Right lung (tissue), 5 donors: ENCODE results near the gene SYNGR2. TPM values are rescaled to one million over a fixed set of nuclear protein-coding genes. Genes with fewer than 3 reads are reported as not detected.
A peak's percentile ranks its signal among the peaks of the same experiment; 100 is the strongest.

ENCODE experiments used
- DNase-seq, 2 donors: peaks; one replicate each; pipeline ENCODE4 v3.0.0-alpha.2; 2013
- polyA plus RNA-seq, 5 donors: library from polyadenylated mRNA; unstranded; fragments of 120-200 nt; gene quantifications; one replicate each; pipeline versions ENCODE4 v1.2.1 to v1.2.3, GENCODE V29; 2013; ENCODE audit warnings: inconsistent platforms in 1 of 5, low replicate concordance in 1 of 5; ENCODE audit not compliant: insufficient read length in 5 of 5, insufficient read depth in 1 of 5

Gene SYNGR2
- polyA plus RNA-seq, 5 donors: 39.1 to 67.7 (median 43.5) TPM

GRCh38 chr17:78186692-78187595 lies 18.6 kb downstream of the SYNGR2 start, which contains the start of the genes AFMID and TK1:
AFMID (plus strand) TSS chr17:78187362; CDS start chr17:78187371, 9 bp downstream.
TK1 (minus strand) TSS chr17:78187052; CDS start chr17:78186994, 58 bp downstream.
- DNase-seq: peak; percentile 94 to 96

- DNase-seq: no peak
Measured at GRCh38 chr17:78196716-78197115, 28.3 kb downstream of the SYNGR2 start.

GRCh38 chr17:78197147-78197832 lies 28.9 kb downstream of the SYNGR2 start:
- no peak for DNase-seq

- no peak for DNase-seq
Measured at GRCh38 chr17:78200451-78200850, 32.1 kb downstream of the SYNGR2 start.

DNA sequence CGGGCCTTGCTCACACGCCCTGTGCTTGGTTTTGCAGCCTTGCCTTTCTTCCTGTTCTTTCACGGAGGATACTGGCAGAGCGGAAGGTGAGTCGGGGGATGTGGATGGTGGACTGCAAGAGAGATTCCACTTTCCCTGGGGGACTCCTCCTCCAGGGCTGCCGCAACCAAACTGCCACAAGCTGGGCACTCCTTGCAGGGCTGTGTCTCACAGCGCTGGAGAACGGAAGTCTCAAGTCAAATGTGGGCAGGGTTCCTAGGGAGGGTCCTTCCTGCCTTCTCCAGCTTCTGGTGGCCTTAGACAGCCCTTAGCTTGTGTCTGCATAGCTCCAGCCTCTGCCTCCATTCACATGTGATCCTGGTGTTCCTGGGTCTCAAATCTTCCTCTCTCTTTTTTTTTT lies 34.3 kb downstream of the SYNGR2 start:
- no peak for DNase-seq

GRCh38 chr17:78204387-78205123 lies 36.2 kb downstream of the SYNGR2 start:
- DNase-seq: no peak

- no peak for DNase-seq
Measured at GRCh38 chr17:78205124-78205775, 36.9 kb downstream of the SYNGR2 start.

DNA sequence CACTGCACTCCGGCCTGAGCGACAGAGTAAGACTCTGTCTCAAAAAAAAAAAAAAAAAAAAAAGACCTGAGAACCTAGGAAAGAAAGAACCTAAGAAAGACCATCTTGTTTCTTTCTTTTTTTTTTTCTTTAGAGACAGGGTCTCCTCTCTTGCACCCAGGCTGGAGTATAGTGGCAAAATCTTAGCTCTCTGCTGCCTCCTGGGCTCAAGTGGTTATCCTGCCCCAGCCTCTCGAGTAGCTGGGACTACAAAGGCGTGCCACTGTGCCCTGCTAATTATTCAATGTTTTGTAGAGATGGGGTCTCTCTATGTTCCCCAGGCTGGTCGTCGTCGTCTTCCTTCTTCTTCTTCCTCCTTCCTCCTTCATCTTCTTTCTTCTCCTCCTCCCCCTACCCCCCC lies 37.9 kb downstream of the SYNGR2 start:
- no peak for DNase-seq

DNA sequence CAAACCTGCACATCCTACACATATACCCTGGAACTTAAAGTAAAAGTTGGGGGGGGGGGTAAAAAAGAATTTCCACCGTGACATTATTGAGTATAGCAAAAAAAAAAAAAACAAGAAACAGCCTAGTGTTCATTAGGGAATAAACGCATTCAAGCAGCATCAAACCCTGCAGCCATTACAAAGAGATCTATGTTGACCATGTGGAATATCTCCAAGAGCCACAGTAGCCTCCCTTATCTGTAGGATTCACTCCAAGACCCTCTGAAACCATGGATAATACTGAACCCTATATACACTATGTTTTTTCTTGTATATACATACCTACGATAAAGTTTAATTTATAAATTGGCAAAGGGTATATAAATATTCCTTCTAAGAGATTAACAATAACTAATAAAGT lies 40.1 kb downstream of the SYNGR2 start:
- no peak for DNase-seq

DNA sequence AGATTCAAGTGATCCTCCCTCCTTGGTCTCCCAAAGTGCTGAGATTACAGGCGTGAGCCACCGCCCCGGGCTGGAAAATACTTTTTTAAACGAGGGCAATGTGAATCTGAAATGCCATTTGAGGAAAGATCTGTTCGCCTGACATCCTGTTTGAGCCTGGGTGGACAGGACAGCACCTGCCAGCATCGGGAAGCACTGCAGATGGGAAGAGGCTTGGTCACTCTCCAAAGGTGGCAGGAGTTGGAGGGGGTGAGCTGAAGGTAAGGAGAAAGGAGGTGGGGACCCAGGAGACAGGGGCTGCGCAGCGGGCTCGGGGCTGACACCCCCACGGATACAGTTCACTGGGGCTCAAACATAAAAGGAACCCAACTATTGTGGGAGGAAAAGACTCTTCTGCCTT lies 41.7 kb downstream of the SYNGR2 start:
- DNase-seq: no peak

- no peak for DNase-seq
Measured at GRCh38 chr17:78211032-78211431, 42.7 kb downstream of the SYNGR2 start.

- peak; percentile 74 to 77 for DNase-seq
Measured at GRCh38 chr17:78214016-78214705, 45.8 kb downstream of the SYNGR2 start, which contains the start of gene BIRC5. BIRC5 (plus strand) TSS chr17:78214253; CDS start chr17:78214317, 64 bp downstream.

DNA sequence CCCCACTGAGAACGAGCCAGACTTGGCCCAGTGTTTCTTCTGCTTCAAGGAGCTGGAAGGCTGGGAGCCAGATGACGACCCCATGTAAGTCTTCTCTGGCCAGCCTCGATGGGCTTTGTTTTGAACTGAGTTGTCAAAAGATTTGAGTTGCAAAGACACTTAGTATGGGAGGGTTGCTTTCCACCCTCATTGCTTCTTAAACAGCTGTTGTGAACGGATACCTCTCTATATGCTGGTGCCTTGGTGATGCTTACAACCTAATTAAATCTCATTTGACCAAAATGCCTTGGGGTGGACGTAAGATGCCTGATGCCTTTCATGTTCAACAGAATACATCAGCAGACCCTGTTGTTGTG lies 46.3 kb downstream of the SYNGR2 start:
- no peak for DNase-seq

DNA sequence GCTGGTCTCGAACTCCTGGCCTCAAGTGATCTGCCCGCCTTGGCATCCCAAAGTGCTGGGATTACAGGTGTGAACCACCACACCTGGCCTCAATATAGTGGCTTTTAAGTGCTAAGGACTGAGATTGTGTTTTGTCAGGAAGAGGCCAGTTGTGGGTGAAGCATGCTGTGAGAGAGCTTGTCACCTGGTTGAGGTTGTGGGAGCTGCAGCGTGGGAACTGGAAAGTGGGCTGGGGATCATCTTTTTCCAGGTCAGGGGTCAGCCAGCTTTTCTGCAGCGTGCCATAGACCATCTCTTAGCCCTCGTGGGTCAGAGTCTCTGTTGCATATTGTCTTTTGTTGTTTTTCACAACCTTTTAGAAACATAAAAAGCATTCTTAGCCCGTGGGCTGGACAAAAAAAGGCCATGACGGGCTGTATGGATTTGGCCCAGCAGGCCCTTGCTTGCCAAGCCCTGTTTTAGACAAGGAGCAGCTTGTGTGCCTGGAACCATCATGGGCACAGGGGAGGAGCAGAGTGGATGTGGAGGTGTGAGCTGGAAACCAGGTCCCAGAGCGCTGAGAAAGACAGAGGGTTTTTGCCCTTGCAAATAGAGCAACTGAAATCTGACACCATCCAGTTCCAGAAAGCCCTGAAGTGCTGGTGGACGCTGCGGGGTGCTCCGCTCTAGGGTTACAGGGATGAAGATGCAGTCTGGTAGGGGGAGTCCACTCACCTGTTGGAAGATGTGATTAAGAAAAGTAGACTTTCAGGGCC lies 51.2 kb downstream of the SYNGR2 start:
- no peak for DNase-seq

Other genes starting within 250 kb of the SYNGR2 start
- gene TNRC6C, start 209.9 kb upstream of the SYNGR2 start, polyA plus RNA-seq: 10 to 100 TPM; 12.3 to 20.3 (median 14.1) TPM
- 10 to 100 TPM; 23.7 to 47.7 (median 38.6) TPM for gene TMC6, start 39.8 kb upstream of the SYNGR2 start, polyA plus RNA-seq
- gene TMC8, start 37.8 kb upstream of the SYNGR2 start, polyA plus RNA-seq: 1 to 10 TPM; 3.8 to 6.9 (median 5.6) TPM
- gene C17orf99, start 22.2 kb upstream of the SYNGR2 start, polyA plus RNA-seq: 1 to 10 TPM in 1 of 5 donors, under 1 TPM in 4; 0.28 to 1.7 (median 0.55) TPM
- gene TK1, start 18.5 kb downstream of the SYNGR2 start, polyA plus RNA-seq: 10 to 100 TPM; 24.5 to 39.7 (median 28.4) TPM
- gene AFMID, start 18.8 kb downstream of the SYNGR2 start, polyA plus RNA-seq: 10 to 100 TPM; 45.4 to 55.4 (median 53.7) TPM
- 10 to 100 TPM; 21.7 to 39.2 (median 28.0) TPM for gene BIRC5, start 45.7 kb downstream of the SYNGR2 start, polyA plus RNA-seq
- gene TMEM235, start 63.0 kb downstream of the SYNGR2 start, polyA plus RNA-seq: under 1 TPM; 0.08 to 0.21 (median 0.16) TPM
- 10 to 100 TPM in 4 of 5 donors, 1 to 10 TPM in 1; 7.5 to 49.2 (median 26.1) TPM for gene SOCS3, start 191.5 kb downstream of the SYNGR2 start, polyA plus RNA-seq
- 10 to 100 TPM; 39.4 to 58.8 (median 54.8) TPM for gene PGS1, start 210.1 kb downstream of the SYNGR2 start, polyA plus RNA-seq